MCF 10A (cell line): ENCODE data around the gene TTC27. TPM values are rescaled to one million over a fixed set of nuclear protein-coding genes. Genes with fewer than 3 reads are reported as not detected.

Experiments
- BruUV-seq: library from RNA; stranded (reverse); fragments of 400-500 nt; replicated peaks from 2 replicates; lab custom pipeline; 2021; lab: Mats Ljungman, UMichigan
- CTCF ChIA-PET: fragments of 300-600 bp; sonication (Branson Sonifier 250); formaldehyde crosslinking; extraction: SDS; loops from one replicate; lab custom pipeline; 2021; ENCODE audit warnings: antibody characterized with exemption, inconsistent platforms; lab: Yijun Ruan, JAX
- POLR2A ChIA-PET: fragments of 300-600, 350-650 bp; sonication (Branson Sonifier 250); formaldehyde crosslinking; extraction: SDS; loops from one replicate; lab custom pipeline; 2020; ENCODE audit warnings: antibody characterized with exemption, inconsistent platforms; lab: Yijun Ruan, JAX
- DNase-seq: peaks from one replicate; pipeline ENCODE4 v3.0.0-alpha.2; 2018; ENCODE audit not compliant: unreplicated experiment
- H3K27ac Mint-ChIP-seq: one replicate; pipeline ENCODE4 v1.8.0; 2022; ENCODE audit warnings: mild to moderate bottlenecking, low read depth, mixed read lengths; ENCODE audit not compliant: unreplicated experiment
- H3K27me3 Mint-ChIP-seq: one replicate; pipeline ENCODE4 v1.8.0; 2022; ENCODE audit warnings: mixed read lengths; ENCODE audit not compliant: insufficient read depth, unreplicated experiment
- H3K36me3 Mint-ChIP-seq: one replicate; pipeline ENCODE4 v1.8.0; 2022; ENCODE audit warnings: mild to moderate bottlenecking, moderate library complexity, mixed read lengths; ENCODE audit not compliant: insufficient read depth, unreplicated experiment
- H3K4me1 Mint-ChIP-seq: one replicate; pipeline ENCODE4 v1.8.0; 2022; ENCODE audit warnings: mixed read lengths; ENCODE audit not compliant: insufficient read depth, unreplicated experiment
- H3K4me3 Mint-ChIP-seq: one replicate; pipeline ENCODE4 v1.8.0; 2022; ENCODE audit warnings: mild to moderate bottlenecking, moderate library complexity, mixed read lengths; ENCODE audit not compliant: unreplicated experiment
- H3K9me3 Mint-ChIP-seq: one replicate; pipeline ENCODE4 v1.8.0; 2022; ENCODE audit warnings: mixed read lengths; ENCODE audit not compliant: unreplicated experiment
- CTCF ChIP-seq: fragments of 200-600 bp; IDR thresholded peaks from one replicate; pipeline ENCODE4 v1.8.0; 2022; ENCODE audit warnings: antibody characterized with exemption, mild to moderate bottlenecking; ENCODE audit not compliant: unreplicated experiment
- intact Hi-C: fragments of 100-400 bp; cut with micrococcal nuclease; formaldehyde crosslinking; loops from 2 replicates; pipeline ENCODE4 v1.14.1; 2022
- total RNA-seq: library from RNA; stranded (reverse); gene quantifications from 2 replicates; pipeline ENCODE4 v1.2.3, GENCODE V29; 2022

The TTC27 gene
- total RNA-seq, 1 experiment from 2014 or later, result 29.1 TPM

- POLR2A ChIA-PET, result no interaction called here
- Mint-ChIP-seq H3K9me3 (no peaks in the 10 kb centered on the region), H3K27me3 (no peaks in the 10 kb centered on the region), H3K4me3 (no peak overlapping the region), H3K27ac (no peak overlapping the region), H3K4me1 (peaks cover 4% of the 10 kb centered on the region), H3K36me3 (no peaks in the 10 kb centered on the region)
- TF ChIP-seq CTCF, result no peak
- intact Hi-C loops, result no loop called here
- no peak for DNase-seq
- no TSS peak for BruUV-seq
- CTCF ChIA-PET, result interaction anchor here (0.5 kb wide), 1 partner anchor 429 kb away, joined by 3 read pairs; no protein-coding TSS in a partner anchor
Observed at GRCh38 chr2:32835148-32835547, 207.3 kb downstream of the TTC27 start.

GRCh38 chr2:32836933-32837332 lies 209.1 kb downstream of the TTC27 start:
- Mint-ChIP-seq H3K9me3 (no peaks in the 10 kb centered on the region), H3K27ac (no peak overlapping the region), H3K4me3 (no peak overlapping the region), H3K4me1 (peaks cover 4% of the 10 kb centered on the region), H3K27me3 (no peaks in the 10 kb centered on the region), H3K36me3 (no peaks in the 10 kb centered on the region)
- no TSS peak for BruUV-seq
- no peak for DNase-seq
- TF ChIP-seq CTCF, result no peak
- POLR2A ChIA-PET, result no interaction called here
- CTCF ChIA-PET, result interaction anchor here (0.6 kb wide), 1 partner anchor 1857 kb away, joined by 4 read pairs; no protein-coding TSS in a partner anchor
- intact Hi-C loops, result no loop called here

GRCh38 chr2:32838418-32838817 lies 210.6 kb downstream of the TTC27 start:
- no peaks in the 10 kb centered on the region for H3K4me1 Mint-ChIP-seq
- no TSS peak for BruUV-seq
- intact Hi-C loops, result no loop called here
- DNase-seq, result no peak
- H3K27me3 Mint-ChIP-seq, result no peaks in the 10 kb centered on the region
- H3K4me3 Mint-ChIP-seq, result no peak overlapping the region
- no peak for TF ChIP-seq CTCF
- H3K9me3 Mint-ChIP-seq, result no peaks in the 10 kb centered on the region
- H3K36me3 Mint-ChIP-seq, result no peaks in the 10 kb centered on the region
- POLR2A ChIA-PET, result no interaction called here
- H3K27ac Mint-ChIP-seq, result no peak overlapping the region
- CTCF ChIA-PET, result no interaction called here

GRCh38 chr2:32838949-32839348 lies 211.1 kb downstream of the TTC27 start:
- Mint-ChIP-seq H3K9me3 (no peaks in the 10 kb centered on the region), H3K27ac (no peak overlapping the region), H3K36me3 (no peaks in the 10 kb centered on the region), H3K4me1 (no peaks in the 10 kb centered on the region), H3K4me3 (no peak overlapping the region), H3K27me3 (no peaks in the 10 kb centered on the region)
- intact Hi-C loops, result no loop called here
- TF ChIP-seq CTCF, result no peak
- ChIA-PET CTCF (no interaction called here), POLR2A (no interaction called here)
- no peak for DNase-seq
- BruUV-seq, result no TSS peak
